GM21381 (cell line): Measurements from ENCODE around the gene REC114.
"Not testable (repeated sequence)": the region's sequence is repeated elsewhere in the genome, so short reads cannot be mapped to it uniquely, and the experiment has no call there.

Source experiments
- ATAC-seq: cut with Tn5 transposase; IDR thresholded peaks from one replicate; pipeline ENCODE4 v1.9.1; 2021; ENCODE audit warnings: mild to moderate bottlenecking, moderate library complexity; ENCODE audit not compliant: unreplicated experiment

The REC114 gene

GRCh38 chr15:73454096-73454495 lies 11.1 kb downstream of the REC114 start:
- ATAC-seq: no peak

- no peak for ATAC-seq
These were observed 12.9 kb downstream of the REC114 start for GRCh38 chr15:73455876-73456275.

GRCh38 chr15:73457334-73457733 lies 14.4 kb downstream of the REC114 start:
- ATAC-seq: no peak

GRCh38 chr15:73460662-73461061 lies 17.7 kb downstream of the REC114 start:
- ATAC-seq: no peak

- ATAC-seq: no peak
These were observed 21.6 kb downstream of the REC114 start for GRCh38 chr15:73464602-73465001.

GRCh38 chr15:73467758-73468157 lies 24.8 kb downstream of the REC114 start:
- no peak for ATAC-seq

- ATAC-seq: no peak
These were observed 31.8 kb downstream of the REC114 start for GRCh38 chr15:73474785-73475184.

- ATAC-seq: no peak
These were observed 33.8 kb downstream of the REC114 start for GRCh38 chr15:73476704-73477216.

- ATAC-seq: no peak
These were observed 37.1 kb downstream of the REC114 start for GRCh38 chr15:73480050-73480449.

GRCh38 chr15:73482166-73482565 lies 39.2 kb downstream of the REC114 start:
- ATAC-seq: no peak

- no peak for ATAC-seq
These were observed 40.1 kb downstream of the REC114 start for GRCh38 chr15:73483053-73483452.

GRCh38 chr15:73485372-73485771 lies 42.4 kb downstream of the REC114 start:
- no peak for ATAC-seq

GRCh38 chr15:73485885-73486284 lies 42.9 kb downstream of the REC114 start:
- not testable (repeated sequence) for ATAC-seq

- no peak for ATAC-seq
These were observed 45.7 kb downstream of the REC114 start for GRCh38 chr15:73488698-73489097.

GRCh38 chr15:73493922-73494321 lies 51.0 kb downstream of the REC114 start:
- no peak for ATAC-seq

GRCh38 chr15:73495181-73495580 lies 52.2 kb downstream of the REC114 start:
- ATAC-seq: no peak

- no peak for ATAC-seq
These were observed 57.7 kb downstream of the REC114 start for GRCh38 chr15:73500696-73501095.

GRCh38 chr15:73504885-73505284 lies 61.9 kb downstream of the REC114 start:
- ATAC-seq: no peak

GRCh38 chr15:73515527-73515926 lies 72.6 kb downstream of the REC114 start:
- ATAC-seq: no peak

GRCh38 chr15:73517566-73517965 lies 74.6 kb downstream of the REC114 start:
- ATAC-seq: no peak

GRCh38 chr15:73518180-73518862 lies 75.4 kb downstream of the REC114 start:
- ATAC-seq: no peak

- no peak for ATAC-seq
These were observed 76.1 kb downstream of the REC114 start for GRCh38 chr15:73518876-73519733.
